ENCODE measurements around the gene VKORC1L1. TPM values are rescaled to one million over a fixed set of nuclear protein-coding genes. Genes with fewer than 3 reads are reported as not detected.

The VKORC1L1 gene
- total RNA-seq, 1 experiment from 2014 or later: 29.4 TPM

DNA sequence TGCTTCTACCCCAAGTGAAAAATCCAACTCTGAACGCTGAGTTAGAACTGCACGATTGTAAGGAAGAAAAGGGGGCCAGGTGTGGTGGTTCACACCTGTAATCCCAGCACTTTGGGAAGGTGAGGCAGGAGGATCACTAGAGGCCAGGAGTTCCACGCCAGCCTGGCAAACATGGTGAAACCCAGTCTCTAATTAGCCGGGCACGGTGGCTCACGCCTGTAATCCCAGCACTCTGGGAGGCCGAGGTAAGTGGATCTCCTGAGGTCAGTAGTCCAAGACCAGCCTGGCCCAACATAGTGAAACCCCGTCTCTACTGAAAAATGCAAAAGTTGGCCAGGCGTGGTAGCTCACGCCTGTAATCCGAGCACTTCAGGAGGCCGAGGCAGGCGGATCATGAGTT is 100.1 kb downstream of the VKORC1L1 start:
- no peak overlapping the region for H2BK12ac ChIP-seq (ENCODE audit: insufficient read length, low read depth, low read length)
- H2BK120ac ChIP-seq (ENCODE audit: low read depth, low read length, poor library complexity, severe bottlenecking): no peak overlapping the region
- H3K14ac ChIP-seq (ENCODE audit: insufficient read depth, low read length): no peak overlapping the region
- H3K4ac ChIP-seq (ENCODE audit: low read depth, low read length): no peak overlapping the region
- no peak overlapping the region for H3K56ac ChIP-seq (ENCODE audit: insufficient read length, low read depth, low read length)
- TF ChIP-seq, protein P1, sequence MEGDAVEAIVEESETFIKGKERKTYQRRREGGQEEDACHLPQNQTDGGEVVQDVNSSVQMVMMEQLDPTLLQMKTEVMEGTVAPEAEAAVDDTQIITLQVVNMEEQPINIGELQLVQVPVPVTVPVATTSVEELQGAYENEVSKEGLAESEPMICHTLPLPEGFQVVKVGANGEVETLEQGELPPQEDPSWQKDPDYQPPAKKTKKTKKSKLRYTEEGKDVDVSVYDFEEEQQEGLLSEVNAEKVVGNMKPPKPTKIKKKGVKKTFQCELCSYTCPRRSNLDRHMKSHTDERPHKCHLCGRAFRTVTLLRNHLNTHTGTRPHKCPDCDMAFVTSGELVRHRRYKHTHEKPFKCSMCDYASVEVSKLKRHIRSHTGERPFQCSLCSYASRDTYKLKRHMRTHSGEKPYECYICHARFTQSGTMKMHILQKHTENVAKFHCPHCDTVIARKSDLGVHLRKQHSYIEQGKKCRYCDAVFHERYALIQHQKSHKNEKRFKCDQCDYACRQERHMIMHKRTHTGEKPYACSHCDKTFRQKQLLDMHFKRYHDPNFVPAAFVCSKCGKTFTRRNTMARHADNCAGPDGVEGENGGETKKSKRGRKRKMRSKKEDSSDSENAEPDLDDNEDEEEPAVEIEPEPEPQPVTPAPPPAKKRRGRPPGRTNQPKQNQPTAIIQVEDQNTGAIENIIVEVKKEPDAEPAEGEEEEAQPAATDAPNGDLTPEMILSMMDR (conservative IDR thresholded peaks at IDR 0.05): no peak
- peaks cover 36 to 78% (median 70%) of the 10 kb centered on the region in 3 experiments; a peak in 6 of 7 replicates for H3K36me3 Mint-ChIP-seq (ENCODE audit: insufficient read depth in 1 of 3, low read depth in 3 of 3)
- H3K4me3 Mint-ChIP-seq: no peak overlapping the region
- no peak overlapping the region for H2AK5ac ChIP-seq (ENCODE audit: insufficient read length, low read length)
- H4K8ac ChIP-seq (replicated peaks; ENCODE audit: insufficient read length, low read depth, low read length): no peak overlapping the region
- H2BK20ac ChIP-seq (ENCODE audit: low read depth, low read length, poor library complexity, severe bottlenecking): no peak overlapping the region
- DNase-seq: no peak
- no peaks in the 10 kb centered on the region for H3K23me2 ChIP-seq (ENCODE audit: insufficient read length, low read depth, low read length, poor library complexity, severe bottlenecking)
- no peak overlapping the region for H3T11ph ChIP-seq (ENCODE audit: low read length)
- H2BK5ac ChIP-seq (ENCODE audit: insufficient read length, low read length): no peak overlapping the region
- H3K27ac Mint-ChIP-seq: no peak overlapping the region
- no peak overlapping the region for H2BK15ac ChIP-seq (ENCODE audit: low read depth, low read length)
- no peaks in the 10 kb centered on the region for H3K9me3 Mint-ChIP-seq
- H4K91ac ChIP-seq (ENCODE audit: insufficient read length, low read depth, low read length): no peak overlapping the region
- no peaks in the 10 kb centered on the region for H3K79me2 ChIP-seq (ENCODE audit: insufficient read depth, low read length)
- H4K5ac ChIP-seq (ENCODE audit: insufficient read length, low read depth, low read length): no peak overlapping the region
- no peaks in the 10 kb centered on the region for H4K20me1 ChIP-seq (ENCODE audit: control insufficient read depth, insufficient read depth, insufficient read length)
- no peak overlapping the region for H3K4me2 ChIP-seq (ENCODE audit: insufficient read depth, insufficient read length, low read length)
- no peaks in the 10 kb centered on the region for H3K27me3 Mint-ChIP-seq (ENCODE audit: low read depth)
- no peaks in the 10 kb centered on the region for H3K79me1 ChIP-seq (ENCODE audit: insufficient read depth, low read depth, low read length, poor library complexity, severe bottlenecking)
- H2AFZ ChIP-seq (ENCODE audit: low read length): no peak overlapping the region
- H3K23ac ChIP-seq (ENCODE audit: insufficient read length, low read depth, low read length): no peak overlapping the region
- no peak overlapping the region for H3K18ac ChIP-seq (ENCODE audit: insufficient read length, low read depth, low read length)
- H3K4me1 ChIP-seq (ENCODE audit: insufficient read depth, low read length): no peaks in the 10 kb centered on the region
- H3K4me1 Mint-ChIP-seq: no peaks in the 10 kb centered on the region
- H3K9me3 ChIP-seq (ENCODE audit: control insufficient read depth, low read depth, low read length): no peaks in the 10 kb centered on the region
- no peak overlapping the region for H3K27ac ChIP-seq (ENCODE audit: insufficient read length, low read depth, low read length)
- H3K27me3 ChIP-seq (ENCODE audit: insufficient read depth, low read length): no peaks in the 10 kb centered on the region
- WGBS (ENCODE audit: extremely low coverage, insufficient read length, low lambda C conversion rate): no CpG with 5 or more reads among the region's 13 CpGs
- H3K9ac ChIP-seq (ENCODE audit: extremely low read depth, insufficient read length, low read length): no peak overlapping the region

Measured in H9 (cell line).